SU-DHL-6 (cell line): ENCODE measurements around the gene PTAR1.

Source experiments
- CTCF ChIP-seq: fragments of 200-600 bp; sonication (generic); IDR thresholded peaks from one replicate; pipeline ENCODE4 v1.5.1; 2017; ENCODE audit warnings: antibody characterized with exemption, mild to moderate bottlenecking, low read length, moderate library complexity; ENCODE audit not compliant: insufficient read depth, poor library complexity, severe bottlenecking
- EZH2phosphoT487 ChIP-seq: fragments of 200-600 bp; sonication (generic), shearing (Covaris generic); conservative IDR thresholded peaks from 2 replicates; pipeline ENCODE4 v1.6.1; 2018; ENCODE audit warnings: mild to moderate bottlenecking, antibody characterized with exemption, low read length, moderate library complexity, mixed read lengths

- TF ChIP-seq CTCF, result no peak
- no peak for TF ChIP-seq EZH2phosphoT487
These were observed 8.3 kb upstream of the PTAR1 start for GRCh38 chr9:69768101-69768500.
